CD4-positive, alpha-beta T cell treated with Interleukin-4 for 4 hours (primary cell): Measurements from ENCODE around the gene PTPRN2.
"Not testable (repeated sequence)": the region's sequence is repeated elsewhere in the genome, so short reads cannot be mapped to it uniquely, and the experiment has no call there.

Source experiments
- DNase-seq: peaks from one replicate; pipeline ENCODE4 v3.0.0-alpha.2; 2020

Gene PTPRN2

GRCh38 chr7:157595086-157595855 lies 992.4 kb downstream of the PTPRN2 start:
- no peak for DNase-seq

GRCh38 chr7:157594306-157594705 lies 993.3 kb downstream of the PTPRN2 start:
- DNase-seq = no peak

GRCh38 chr7:157593541-157593940 lies 994.1 kb downstream of the PTPRN2 start:
- DNase-seq = no peak

GRCh38 chr7:157592636-157593320 lies 994.8 kb downstream of the PTPRN2 start:
- DNase-seq = not testable (repeated sequence)

- no peak for DNase-seq
Measured at GRCh38 chr7:157590526-157590925, 997.1 kb downstream of the PTPRN2 start.

GRCh38 chr7:157589680-157590079 lies 997.9 kb downstream of the PTPRN2 start:
- no peak for DNase-seq

- no peak for DNase-seq
Measured at GRCh38 chr7:157587805-157588560, 999.6 kb downstream of the PTPRN2 start.

GRCh38 chr7:157587051-157587804 lies 1000.4 kb downstream of the PTPRN2 start:
- DNase-seq = no peak

- no peak for DNase-seq
Measured at GRCh38 chr7:157586426-157586955, 1001.1 kb downstream of the PTPRN2 start.

GRCh38 chr7:157585113-157585861 lies 1002.3 kb downstream of the PTPRN2 start:
- no peak for DNase-seq

GRCh38 chr7:157584420-157584819 lies 1003.2 kb downstream of the PTPRN2 start:
- DNase-seq = no peak

- DNase-seq = no peak
Measured at GRCh38 chr7:157581740-157582139, 1005.9 kb downstream of the PTPRN2 start.

GRCh38 chr7:157580324-157580723 lies 1007.3 kb downstream of the PTPRN2 start:
- no peak for DNase-seq

- no peak for DNase-seq
Measured at GRCh38 chr7:157579425-157579824, 1008.2 kb downstream of the PTPRN2 start.

- no peak for DNase-seq
Measured at GRCh38 chr7:157577796-157578339, 1009.8 kb downstream of the PTPRN2 start.

- no peak for DNase-seq
Measured at GRCh38 chr7:157577061-157577460, 1010.6 kb downstream of the PTPRN2 start.

- DNase-seq = peak; percentile 51
Measured at GRCh38 chr7:157576415-157576814, 1011.2 kb downstream of the PTPRN2 start.

GRCh38 chr7:157575777-157576176 lies 1011.8 kb downstream of the PTPRN2 start:
- DNase-seq = no peak

- no peak for DNase-seq
Measured at GRCh38 chr7:157574914-157575586, 1012.6 kb downstream of the PTPRN2 start.

GRCh38 chr7:157574120-157574825 lies 1013.4 kb downstream of the PTPRN2 start:
- no peak for DNase-seq
